CD4-positive, alpha-beta memory T cell (primary cell): ENCODE results near the gene UGT1A8. TPM values are rescaled to one million over a fixed set of nuclear protein-coding genes. Genes with fewer than 3 reads are reported as not detected.
"Not testable (repeated sequence)": the region's sequence is repeated elsewhere in the genome, so short reads cannot be mapped to it uniquely, and the experiment has no call there.

Experiments used
- CTCF ChIA-PET: fragments of 350-600 bp; sonication (Branson Sonifier 250); formaldehyde crosslinking; loops from one replicate; lab custom pipeline; 2021; ENCODE audit warnings: inconsistent platforms; ENCODE audit not compliant: partially characterized antibody; lab: Charles Lee
- POLR2A ChIA-PET: fragments of 350-600 bp; sonication (Branson Sonifier 250); formaldehyde crosslinking; loops from one replicate; lab custom pipeline; 2021; ENCODE audit not compliant: partially characterized antibody; lab: Charles Lee
- DNase-seq, 5 donors: peaks; one replicate each; pipeline versions ENCODE4 v3.0.0 to v3.0.0-alpha.2; 2020 to 2022; ENCODE audit warnings: mixed read lengths in 1 of 5
- H3K27ac ChIP-seq: one replicate; pipeline ENCODE4 v1.7.0; 2013; ENCODE audit warnings: low read depth, low read length
- H3K27me3 ChIP-seq: 2 replicates; pipeline ENCODE4 v1.7.0; 2013; ENCODE audit warnings: mild to moderate bottlenecking, low read length, moderate library complexity; ENCODE audit not compliant: insufficient read depth
- H3K36me3 ChIP-seq: 2 replicates; pipeline ENCODE4 v1.7.0; 2013; ENCODE audit warnings: mild to moderate bottlenecking, low read length, moderate library complexity; ENCODE audit not compliant: insufficient read depth
- H3K4me1 ChIP-seq: 2 replicates; pipeline ENCODE4 v1.7.0; 2013; ENCODE audit warnings: mild to moderate bottlenecking, low read length, moderate library complexity; ENCODE audit not compliant: insufficient read depth
- H3K4me3 ChIP-seq, 2 donors: one replicate each; pipeline ENCODE4 v1.7.0; 2013; ENCODE audit warnings: low read length in 2 of 2, mild to moderate bottlenecking in 1 of 2
- H3K9me3 ChIP-seq, 2 donors: one replicate each; pipeline ENCODE4 v1.7.0; 2013; ENCODE audit warnings: low read length in 2 of 2, control low read depth in 1 of 2; ENCODE audit not compliant: control insufficient read depth in 1 of 2
- H3K27ac Mint-ChIP-seq, 7 donors: one replicate each; pipeline ENCODE4 v1.8.0; 2020 to 2021; ENCODE audit warnings: mixed read lengths in 7 of 7, mild to moderate bottlenecking in 6 of 7, inconsistent platforms in 3 of 7, moderate library complexity in 3 of 7
- H3K27me3 Mint-ChIP-seq, 2 donors: one replicate each; pipeline ENCODE4 v1.8.0; 2020 to 2021; ENCODE audit warnings: mixed read lengths in 2 of 2
- H3K36me3 Mint-ChIP-seq, 2 donors: one replicate each; pipeline ENCODE4 v1.8.0; 2020 to 2021; ENCODE audit warnings: mixed read lengths in 2 of 2, inconsistent platforms in 1 of 2, mild to moderate bottlenecking in 1 of 2
- H3K4me1 Mint-ChIP-seq, 4 donors: one replicate each; pipeline ENCODE4 v1.8.0; 2020 to 2021; ENCODE audit warnings: mixed read lengths in 4 of 4, mild to moderate bottlenecking in 1 of 4
- H3K4me3 Mint-ChIP-seq, 8 donors: one replicate each; pipeline ENCODE4 v1.8.0; 2020 to 2021; ENCODE audit warnings: mixed read lengths in 8 of 8, mild to moderate bottlenecking in 7 of 8, moderate library complexity in 6 of 8, inconsistent platforms in 3 of 8
- H3K9me3 Mint-ChIP-seq, 8 donors: one replicate each; pipeline ENCODE4 v1.8.0; 2020 to 2021; ENCODE audit warnings: mixed read lengths in 8 of 8, mild to moderate bottlenecking in 5 of 8, inconsistent platforms in 3 of 8, moderate library complexity in 1 of 8
- intact Hi-C: fragments of 100-400 bp; cut with micrococcal nuclease; formaldehyde crosslinking; loops from one replicate; pipeline ENCODE4 v1.15.1; 2023
- polyA plus RNA-seq, 2 donors: library from polyadenylated mRNA; unstranded; fragments of 300-500 nt; fragmentation: Illumina TruSeq; gene quantifications; one replicate each; pipeline ENCODE4 v1.2.3, GENCODE V29; 2021
- total RNA-seq, 2 experiments: library from RNA; stranded (reverse); gene quantifications; one replicate each; pipeline ENCODE4 v1.2.3, GENCODE V29; 2021

UGT1A8 gene
- total and polyA plus RNA-seq, 4 experiments from 2014 or later = not detected

DNA sequence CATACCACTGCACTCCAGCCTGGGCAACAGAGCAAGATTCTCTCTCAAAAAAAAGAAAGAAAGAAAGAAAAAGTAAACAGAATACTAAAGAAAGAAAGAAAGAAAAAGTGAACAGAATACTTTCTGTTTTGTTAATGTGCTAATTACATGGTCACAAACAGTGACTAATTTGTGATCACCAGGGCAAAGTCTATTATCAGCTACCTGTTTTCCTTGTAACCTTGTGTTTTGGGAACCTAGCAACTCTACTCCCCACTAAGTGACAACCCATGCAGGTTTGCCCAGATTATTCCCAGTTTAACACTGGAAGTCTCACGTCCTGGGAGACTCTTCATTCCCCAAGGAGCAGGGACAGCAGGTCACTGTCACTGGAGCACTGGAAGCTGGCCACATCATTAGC, 37.6 kb downstream of the UGT1A8 start:
- Histone ChIP-seq H3K36me3 (no peaks in the 10 kb centered on the region), H3K4me1 (no peaks in the 10 kb centered on the region), H3K9me3 (no peaks in the 10 kb centered on the region), H3K27ac (no peak overlapping the region), H3K27me3 (no peaks in the 10 kb centered on the region), H3K4me3 (no peak overlapping the region)
- Mint-ChIP-seq H3K9me3 (peaks cover 0 to 2% (median 0%) of the 10 kb centered on the region in 8 donors), H3K27ac (no peak overlapping the region), H3K4me1 (peaks cover 0 to 8% (median 0%) of the 10 kb centered on the region in 4 donors), H3K27me3 (peaks cover 21 to 31% of the 10 kb centered on the region in 2 donors), H3K36me3 (no peaks in the 10 kb centered on the region), H3K4me3 (peak overlapping the region in 1 of 8 donors; percentile 17)
- intact Hi-C loops = no loop called here
- ChIA-PET POLR2A (no interaction called here), CTCF (no interaction called here)
- no peak for DNase-seq

DNA sequence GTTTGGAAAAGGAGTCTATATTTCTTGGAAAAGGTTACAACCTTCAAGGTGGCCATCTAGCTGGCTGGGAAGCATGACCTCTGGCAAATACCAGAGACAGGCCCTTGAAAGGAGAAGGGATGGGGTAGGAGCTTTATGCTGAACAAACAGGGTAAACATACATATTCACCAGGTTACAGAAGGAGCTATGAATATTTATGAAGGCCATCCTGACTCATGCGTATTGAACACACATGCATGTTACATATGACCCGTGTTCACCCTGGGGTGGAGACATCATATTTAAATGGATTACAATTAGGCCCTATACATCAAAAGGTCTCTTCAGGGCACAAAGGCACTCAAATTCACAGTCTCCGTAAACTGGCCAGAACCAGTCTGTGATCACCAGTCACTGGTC, 38.5 kb downstream of the UGT1A8 start:
- H3K27ac ChIP-seq, H3K9me3 ChIP-seq, CTCF ChIA-PET, H3K4me1 ChIP-seq, DNase-seq, H3K9me3 Mint-ChIP-seq, H3K36me3 ChIP-seq, H3K4me3 Mint-ChIP-seq, H3K4me3 ChIP-seq, H3K4me1 Mint-ChIP-seq, intact Hi-C loops, H3K27me3 ChIP-seq, H3K36me3 Mint-ChIP-seq, H3K27ac Mint-ChIP-seq, POLR2A ChIA-PET: not testable (repeated sequence)
- peaks cover 17 to 29% of the 10 kb centered on the region in 2 donors for H3K27me3 Mint-ChIP-seq

DNA sequence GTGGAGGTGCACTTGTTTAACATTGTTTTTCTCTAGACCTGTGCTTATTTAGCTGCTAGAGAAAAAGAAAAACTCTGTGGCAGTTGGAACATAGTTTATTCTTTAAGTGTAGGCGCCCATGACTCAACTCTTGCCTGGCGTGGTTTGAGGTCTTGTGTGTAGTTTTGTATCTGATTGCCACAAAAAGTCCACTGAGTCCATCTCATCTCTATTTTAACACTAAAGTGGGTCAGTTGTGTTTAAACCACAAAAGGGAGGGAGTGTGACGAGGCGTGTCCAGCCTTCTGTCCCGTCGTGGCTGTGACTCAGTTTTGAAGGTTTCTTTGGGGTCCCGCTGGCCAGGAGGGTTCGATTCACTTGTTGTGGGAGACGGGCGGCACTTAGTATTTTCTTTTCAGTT, 39.0 kb downstream of the UGT1A8 start:
- Mint-ChIP-seq H3K27me3 (peaks cover 17 to 33% of the 10 kb centered on the region in 2 donors), H3K9me3 (peaks cover 0 to 2% (median 0%) of the 10 kb centered on the region in 8 donors), H3K27ac (no peak overlapping the region), H3K4me3 (no peak overlapping the region), H3K4me1 (peaks cover 0 to 8% (median 0%) of the 10 kb centered on the region in 4 donors), H3K36me3 (no peaks in the 10 kb centered on the region)
- H3K4me1 ChIP-seq = no peaks in the 10 kb centered on the region
- H3K27me3 ChIP-seq = no peaks in the 10 kb centered on the region
- no peaks in the 10 kb centered on the region for H3K36me3 ChIP-seq
- no peak for DNase-seq
- intact Hi-C loops = no loop called here
- ChIA-PET CTCF (no interaction called here), POLR2A (no interaction called here)
- no peak overlapping the region for H3K27ac ChIP-seq
- no peaks in the 10 kb centered on the region for H3K9me3 ChIP-seq
- no peak overlapping the region for H3K4me3 ChIP-seq

DNA sequence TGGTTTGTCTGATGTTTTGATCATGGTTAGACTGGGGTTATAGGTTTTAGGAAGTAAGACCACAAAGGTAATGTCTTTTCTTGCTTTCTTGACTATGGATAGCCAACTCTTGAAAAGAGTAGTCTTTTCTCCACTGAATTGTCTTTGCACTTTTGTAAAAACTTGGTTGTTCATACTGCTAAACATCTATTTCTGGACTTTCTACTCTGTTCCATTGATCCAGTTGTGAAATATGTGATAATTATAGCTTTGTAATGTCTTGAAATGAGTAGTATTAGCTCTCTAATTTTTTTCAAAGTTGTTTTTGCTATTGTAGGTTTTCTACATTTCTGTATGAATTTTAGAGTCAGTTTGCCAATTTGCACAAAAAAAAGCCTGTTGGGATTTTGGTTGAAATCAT, 41.2 kb downstream of the UGT1A8 start:
- Histone ChIP-seq H3K9me3 (no peaks in the 10 kb centered on the region), H3K27ac (no peak overlapping the region), H3K27me3 (no peaks in the 10 kb centered on the region), H3K36me3 (no peaks in the 10 kb centered on the region), H3K4me1 (no peaks in the 10 kb centered on the region), H3K4me3 (no peak overlapping the region)
- POLR2A ChIA-PET = no interaction called here
- peaks cover 0 to 10% (median 4%) of the 10 kb centered on the region in 8 donors for H3K9me3 Mint-ChIP-seq
- H3K4me1 Mint-ChIP-seq = peaks cover 0 to 8% (median 0%) of the 10 kb centered on the region in 4 donors
- H3K27ac Mint-ChIP-seq = no peak overlapping the region
- no peak for DNase-seq
- intact Hi-C loops = no loop called here
- H3K27me3 Mint-ChIP-seq = peaks cover 8 to 32% of the 10 kb centered on the region in 2 donors
- no peaks in the 10 kb centered on the region for H3K36me3 Mint-ChIP-seq
- CTCF ChIA-PET = no interaction called here
- H3K4me3 Mint-ChIP-seq = no peak overlapping the region

DNA sequence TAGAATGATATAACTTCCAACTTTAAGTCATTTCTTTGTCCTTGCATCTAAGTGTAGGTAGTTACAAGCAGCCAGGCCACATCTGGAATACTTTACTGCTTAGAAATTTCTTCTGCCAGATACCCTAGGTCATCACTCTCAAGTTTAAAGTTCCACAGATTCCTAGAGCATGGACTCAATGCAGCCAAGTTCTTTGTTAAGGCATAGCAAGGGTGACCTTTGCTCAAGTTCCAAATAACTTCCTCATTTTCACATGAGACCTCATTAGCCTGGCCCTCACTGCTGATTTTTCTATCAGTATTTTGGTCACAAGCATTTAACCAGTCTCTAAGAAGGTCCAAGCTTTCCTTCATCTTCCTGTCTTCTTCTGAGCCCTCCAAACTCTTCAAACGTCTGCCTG, 46.5 kb downstream of the UGT1A8 start:
- peaks cover 2 to 33% (median 8%) of the 10 kb centered on the region in 8 donors for H3K9me3 Mint-ChIP-seq
- no peak overlapping the region for H3K27ac ChIP-seq
- intact Hi-C loops = no loop called here
- no peak overlapping the region for H3K4me3 ChIP-seq
- no peaks in the 10 kb centered on the region for H3K9me3 ChIP-seq
- H3K27me3 ChIP-seq = no peaks in the 10 kb centered on the region
- H3K4me1 Mint-ChIP-seq = no peaks in the 10 kb centered on the region
- CTCF ChIA-PET = no interaction called here
- no peak for DNase-seq
- no peaks in the 10 kb centered on the region for H3K4me1 ChIP-seq
- peaks cover 13 to 26% of the 10 kb centered on the region in 2 donors for H3K27me3 Mint-ChIP-seq
- H3K36me3 Mint-ChIP-seq = no peaks in the 10 kb centered on the region
- H3K36me3 ChIP-seq = no peaks in the 10 kb centered on the region
- no peak overlapping the region for H3K4me3 Mint-ChIP-seq
- POLR2A ChIA-PET = no interaction called here
- H3K27ac Mint-ChIP-seq = no peak overlapping the region

DNA sequence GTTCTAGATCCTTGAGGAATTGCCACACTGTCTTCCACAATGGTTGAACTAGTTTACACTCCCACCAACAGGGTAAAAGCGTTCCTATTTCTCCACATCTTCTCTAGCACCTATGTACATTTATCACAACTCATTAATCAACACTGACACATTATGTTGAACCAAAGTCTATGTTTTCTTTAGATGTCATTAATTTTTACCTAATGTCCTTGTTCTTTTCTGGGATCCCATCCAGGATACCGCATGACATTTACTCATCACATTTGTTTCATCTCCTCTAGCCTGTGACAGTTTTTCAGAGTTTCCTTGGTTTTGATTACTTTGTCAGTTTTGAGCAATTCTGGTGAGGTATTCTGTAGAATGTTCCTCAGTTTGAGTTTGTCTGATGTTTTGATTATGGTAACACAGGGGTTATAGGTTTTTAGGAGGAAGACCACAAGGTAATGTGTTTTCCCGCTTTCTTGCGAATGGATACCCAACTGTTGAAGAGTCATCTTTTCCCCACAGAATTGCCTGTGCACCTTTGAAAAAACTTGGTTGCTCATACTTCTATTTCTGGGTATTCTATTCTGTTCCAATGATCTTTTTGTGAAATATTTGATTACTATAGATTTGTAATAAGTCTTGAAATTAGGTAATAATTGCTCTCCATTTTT, 51.3 kb downstream of the UGT1A8 start:
- intact Hi-C loops = no loop called here
- ChIA-PET POLR2A (no interaction called here), CTCF (no interaction called here)
- Histone ChIP-seq H3K27me3 (peaks cover 6% of the 10 kb centered on the region), H3K27ac (no peak overlapping the region), H3K36me3 (no peaks in the 10 kb centered on the region), H3K9me3 (no peaks in the 10 kb centered on the region), H3K4me3 (no peak overlapping the region), H3K4me1 (no peaks in the 10 kb centered on the region)
- H3K36me3 Mint-ChIP-seq = no peaks in the 10 kb centered on the region
- no peak overlapping the region for H3K4me3 Mint-ChIP-seq
- peaks cover under 1 to 22% (median 3%) of the 10 kb centered on the region in 8 donors for H3K9me3 Mint-ChIP-seq
- peaks cover 15 to 24% of the 10 kb centered on the region in 2 donors for H3K27me3 Mint-ChIP-seq
- no peaks in the 10 kb centered on the region for H3K4me1 Mint-ChIP-seq
- H3K27ac Mint-ChIP-seq = no peak overlapping the region
- no peak for DNase-seq

DNA sequence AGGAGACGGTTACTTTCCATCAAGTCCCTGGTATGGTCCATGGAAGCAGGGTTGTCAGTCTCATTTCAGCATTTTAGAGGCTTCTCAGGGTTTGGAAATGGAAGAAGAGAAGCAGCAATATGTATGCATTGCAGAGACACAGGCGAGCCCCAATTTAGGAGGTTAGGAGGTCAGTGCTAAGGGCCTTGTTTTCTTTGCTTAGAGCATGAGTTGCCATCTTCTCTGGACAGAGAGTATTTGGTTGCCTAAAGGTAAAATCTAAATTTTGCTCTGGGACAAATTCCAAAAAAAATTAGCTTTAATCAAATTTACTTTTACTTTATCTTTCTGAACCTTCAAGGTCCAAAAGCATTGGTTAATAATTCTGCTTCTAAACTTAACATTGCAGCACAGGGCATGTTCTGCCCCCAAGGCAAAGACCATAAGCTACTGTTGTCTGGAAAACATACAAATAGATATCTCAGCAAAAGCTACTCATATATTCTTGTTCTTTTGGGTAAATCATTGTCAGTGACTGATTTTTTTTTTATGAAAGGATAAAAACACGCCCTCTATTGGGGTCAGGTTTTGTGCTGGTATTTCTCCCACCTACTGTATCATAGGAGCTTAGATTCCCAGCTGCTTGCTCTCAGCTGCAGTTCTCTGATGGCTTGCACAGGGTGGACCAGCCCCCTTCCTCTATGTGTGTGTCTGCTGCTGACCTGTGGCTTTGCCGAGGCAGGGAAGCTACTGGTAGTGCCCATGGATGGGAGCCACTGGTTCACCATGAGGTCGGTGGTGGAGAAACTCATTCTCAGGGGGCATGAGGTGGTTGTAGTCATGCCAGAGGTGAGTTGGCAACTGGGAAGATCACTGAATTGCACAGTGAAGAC, 54.1 kb downstream of the UGT1A8 start, which contains the start of gene UGT1A9:
TSS of gene UGT1A9 (plus strand) at position 609 of the 872 bp plus-strand sequence. CDS start at position 646, 37 bp downstream.
- H3K36me3 ChIP-seq = no peaks in the 10 kb centered on the region
- intact Hi-C loops = no loop called here
- no peaks in the 10 kb centered on the region for H3K36me3 Mint-ChIP-seq
- H3K4me1 ChIP-seq = no peaks in the 10 kb centered on the region
- H3K27me3 ChIP-seq = peaks cover 6% of the 10 kb centered on the region
- H3K27me3 Mint-ChIP-seq = peaks cover 12 to 23% of the 10 kb centered on the region in 2 donors
- POLR2A ChIA-PET = no interaction called here
- H3K4me1 Mint-ChIP-seq = no peaks in the 10 kb centered on the region
- no peak for DNase-seq
- H3K4me3 ChIP-seq = no peak within 1 kb of the TSS
- H3K27ac Mint-ChIP-seq = no peak within 1 kb of the TSS
- CTCF ChIA-PET = no interaction called here
- no peak within 1 kb of the TSS for H3K27ac ChIP-seq
- no peak within 1 kb of the TSS for H3K4me3 Mint-ChIP-seq
- H3K9me3 ChIP-seq = no peaks in the 10 kb centered on the region
- peaks cover 0 to 10% (median 3%) of the 10 kb centered on the region in 8 donors for H3K9me3 Mint-ChIP-seq
